HL-60 (cell line): Measurements from ENCODE around the gene MLC1.

Experiments
- GABPA ChIP-seq: IDR thresholded peaks from 2 replicates; pipeline ENCODE4 v1.6.1; 2012; ENCODE audit warnings: low read depth
- POLR2AphosphoS5 ChIP-seq: IDR thresholded peaks from 2 replicates; pipeline ENCODE4 v1.6.1; 2012; ENCODE audit warnings: low read depth
- SPI1 ChIP-seq: IDR thresholded peaks from 2 replicates; pipeline ENCODE4 v1.6.1; 2012; ENCODE audit warnings: low read depth, mild to moderate bottlenecking, borderline replicate concordance
- TF ChIP-seq, protein P1 (sequence below): IDR thresholded peaks from one replicate; pipeline ENCODE4 v1.5.1; 2011; ENCODE audit warnings: low read length, control low read depth, inconsistent platforms; ENCODE audit not compliant: insufficient read depth
- TF ChIP-seq, protein P2 (sequence below): IDR thresholded peaks from 2 replicates; pipeline ENCODE4 v1.6.1; 2012; ENCODE audit warnings: low read depth; ENCODE audit not compliant: insufficient replicate concordance

DNA sequence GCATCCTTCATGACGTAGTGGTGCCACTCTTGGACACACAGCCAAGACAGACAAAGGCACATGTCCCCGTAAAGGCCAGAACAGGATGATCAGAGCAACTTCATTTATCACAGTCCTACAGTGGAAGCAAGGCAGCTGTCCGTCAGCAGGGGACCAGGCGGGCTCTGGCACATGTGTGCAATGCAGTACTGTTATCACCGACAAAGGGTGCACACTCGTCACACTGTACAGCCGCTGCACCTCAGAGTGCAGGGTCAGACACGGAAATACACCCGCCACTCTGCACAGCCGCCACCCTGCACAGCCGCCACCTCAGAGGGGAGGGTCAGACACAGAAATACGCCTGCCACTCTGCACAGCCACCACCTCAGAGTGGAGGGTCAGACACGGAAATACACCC, 59.2 kb downstream of the MLC1 start:
- TF ChIP-seq, protein P1, sequence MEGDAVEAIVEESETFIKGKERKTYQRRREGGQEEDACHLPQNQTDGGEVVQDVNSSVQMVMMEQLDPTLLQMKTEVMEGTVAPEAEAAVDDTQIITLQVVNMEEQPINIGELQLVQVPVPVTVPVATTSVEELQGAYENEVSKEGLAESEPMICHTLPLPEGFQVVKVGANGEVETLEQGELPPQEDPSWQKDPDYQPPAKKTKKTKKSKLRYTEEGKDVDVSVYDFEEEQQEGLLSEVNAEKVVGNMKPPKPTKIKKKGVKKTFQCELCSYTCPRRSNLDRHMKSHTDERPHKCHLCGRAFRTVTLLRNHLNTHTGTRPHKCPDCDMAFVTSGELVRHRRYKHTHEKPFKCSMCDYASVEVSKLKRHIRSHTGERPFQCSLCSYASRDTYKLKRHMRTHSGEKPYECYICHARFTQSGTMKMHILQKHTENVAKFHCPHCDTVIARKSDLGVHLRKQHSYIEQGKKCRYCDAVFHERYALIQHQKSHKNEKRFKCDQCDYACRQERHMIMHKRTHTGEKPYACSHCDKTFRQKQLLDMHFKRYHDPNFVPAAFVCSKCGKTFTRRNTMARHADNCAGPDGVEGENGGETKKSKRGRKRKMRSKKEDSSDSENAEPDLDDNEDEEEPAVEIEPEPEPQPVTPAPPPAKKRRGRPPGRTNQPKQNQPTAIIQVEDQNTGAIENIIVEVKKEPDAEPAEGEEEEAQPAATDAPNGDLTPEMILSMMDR: no peak
- TF ChIP-seq POLR2AphosphoS5 (no peak), GABPA (no peak), SPI1 (no peak)
- TF ChIP-seq, protein P2, sequence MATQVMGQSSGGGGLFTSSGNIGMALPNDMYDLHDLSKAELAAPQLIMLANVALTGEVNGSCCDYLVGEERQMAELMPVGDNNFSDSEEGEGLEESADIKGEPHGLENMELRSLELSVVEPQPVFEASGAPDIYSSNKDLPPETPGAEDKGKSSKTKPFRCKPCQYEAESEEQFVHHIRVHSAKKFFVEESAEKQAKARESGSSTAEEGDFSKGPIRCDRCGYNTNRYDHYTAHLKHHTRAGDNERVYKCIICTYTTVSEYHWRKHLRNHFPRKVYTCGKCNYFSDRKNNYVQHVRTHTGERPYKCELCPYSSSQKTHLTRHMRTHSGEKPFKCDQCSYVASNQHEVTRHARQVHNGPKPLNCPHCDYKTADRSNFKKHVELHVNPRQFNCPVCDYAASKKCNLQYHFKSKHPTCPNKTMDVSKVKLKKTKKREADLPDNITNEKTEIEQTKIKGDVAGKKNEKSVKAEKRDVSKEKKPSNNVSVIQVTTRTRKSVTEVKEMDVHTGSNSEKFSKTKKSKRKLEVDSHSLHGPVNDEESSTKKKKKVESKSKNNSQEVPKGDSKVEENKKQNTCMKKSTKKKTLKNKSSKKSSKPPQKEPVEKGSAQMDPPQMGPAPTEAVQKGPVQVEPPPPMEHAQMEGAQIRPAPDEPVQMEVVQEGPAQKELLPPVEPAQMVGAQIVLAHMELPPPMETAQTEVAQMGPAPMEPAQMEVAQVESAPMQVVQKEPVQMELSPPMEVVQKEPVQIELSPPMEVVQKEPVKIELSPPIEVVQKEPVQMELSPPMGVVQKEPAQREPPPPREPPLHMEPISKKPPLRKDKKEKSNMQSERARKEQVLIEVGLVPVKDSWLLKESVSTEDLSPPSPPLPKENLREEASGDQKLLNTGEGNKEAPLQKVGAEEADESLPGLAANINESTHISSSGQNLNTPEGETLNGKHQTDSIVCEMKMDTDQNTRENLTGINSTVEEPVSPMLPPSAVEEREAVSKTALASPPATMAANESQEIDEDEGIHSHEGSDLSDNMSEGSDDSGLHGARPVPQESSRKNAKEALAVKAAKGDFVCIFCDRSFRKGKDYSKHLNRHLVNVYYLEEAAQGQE: no peak
